HFF-Myc (cell line): ENCODE results near the gene MFSD12.

Source experiments
- DNase-seq: peaks from one replicate; pipeline ENCODE4 v3.0.0-alpha.2; 2011; ENCODE audit warnings: low read depth; ENCODE audit errors: extremely low read depth
- H3K4me3 ChIP-seq: replicated peaks from 2 replicates; pipeline ENCODE4 v1.5.1; 2011; ENCODE audit warnings: low read depth, mild to moderate bottlenecking, control low read depth, low read length
- CTCF ChIP-seq: IDR thresholded peaks from 2 replicates; pipeline ENCODE4 v1.5.1; 2012; ENCODE audit warnings: mild to moderate bottlenecking, low read depth, low read length, control low read depth; ENCODE audit errors: missing control alignments

MFSD12 gene

GRCh38 chr19:3543150-3544057, 14.0 kb downstream of the MFSD12 start:
- no peak for DNase-seq
- H3K4me3 ChIP-seq, result no peak overlapping the region
- TF ChIP-seq CTCF, result no peak

- DNase-seq, result no peak
- H3K4me3 ChIP-seq, result no peak overlapping the region
- TF ChIP-seq CTCF, result no peak
These were observed 17.6 kb downstream of the MFSD12 start for GRCh38 chr19:3539756-3540118.

- TF ChIP-seq CTCF, result no peak
- no peak for DNase-seq
- H3K4me3 ChIP-seq, result no peak within 1 kb of the TSS
These were observed 18.2 kb downstream of the MFSD12 start, which contains the start of gene TEKTIP1 for GRCh38 chr19:3538965-3539755. Gene TEKTIP1, plus strand, starts transcription at chr19:3539174. Its CDS starts 4 bp downstream, at chr19:3539178.

- TF ChIP-seq CTCF, result no peak
- H3K4me3 ChIP-seq, result no peak overlapping the region
- no peak for DNase-seq
These were observed 19.0 kb downstream of the MFSD12 start for GRCh38 chr19:3538258-3538929.

- DNase-seq, result no peak
- H3K4me3 ChIP-seq, result no peak overlapping the region
- TF ChIP-seq CTCF, result no peak
These were observed 19.7 kb downstream of the MFSD12 start for GRCh38 chr19:3537438-3538240.

GRCh38 chr19:3537101-3537437, 20.3 kb downstream of the MFSD12 start:
- no peak for DNase-seq
- no peak overlapping the region for H3K4me3 ChIP-seq
- no peak for TF ChIP-seq CTCF
